Cardiac fibroblast (primary cell): ENCODE results near the gene SEMA4D.
A peak's percentile ranks its signal among the peaks of the same experiment; 100 is the strongest.

Source experiments
- DNase-seq, 2 donors: peaks; one replicate each; pipeline versions ENCODE4 v3.0.0 to v3.0.0-alpha.2; 2010; ENCODE audit warnings: low read depth in 2 of 2
- H3K4me3 ChIP-seq, 2 donors: replicated peaks in 1 of 2; 1 replicate in 1 of 2; 2 replicates in 1 of 2; pipeline ENCODE4 v1.5.1; 2011; ENCODE audit warnings: low read depth in 2 of 2, low read length in 2 of 2, mild to moderate bottlenecking in 2 of 2, moderate library complexity in 1 of 2
- CTCF ChIP-seq: IDR thresholded peaks from one replicate; pipeline ENCODE4 v1.5.1; 2011; ENCODE audit warnings: low read depth, mild to moderate bottlenecking, low read length, inconsistent platforms

The SEMA4D gene

DNA sequence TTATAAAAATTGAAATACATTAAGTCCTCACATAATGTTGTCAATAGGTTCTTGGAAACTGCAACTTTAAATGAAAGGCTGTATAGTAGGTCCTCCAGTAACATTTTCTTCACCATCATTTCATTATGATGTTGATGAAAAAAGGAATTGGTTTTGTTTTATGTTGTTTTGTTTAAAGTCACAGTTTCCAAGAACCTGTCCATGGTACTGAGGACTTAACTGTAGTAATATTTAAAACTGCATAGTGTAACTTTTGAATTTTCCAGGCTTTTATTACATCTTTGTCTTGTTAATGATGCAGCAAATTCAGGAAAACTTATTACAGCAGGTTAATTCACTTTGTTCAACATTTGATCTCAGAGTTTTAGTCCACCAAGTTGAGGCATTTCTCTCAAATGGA, 168.0 kb downstream of the SEMA4D start:
- DNase-seq, result no peak
- H3K4me3 ChIP-seq, result no peak overlapping the region
- TF ChIP-seq CTCF, result no peak

DNA sequence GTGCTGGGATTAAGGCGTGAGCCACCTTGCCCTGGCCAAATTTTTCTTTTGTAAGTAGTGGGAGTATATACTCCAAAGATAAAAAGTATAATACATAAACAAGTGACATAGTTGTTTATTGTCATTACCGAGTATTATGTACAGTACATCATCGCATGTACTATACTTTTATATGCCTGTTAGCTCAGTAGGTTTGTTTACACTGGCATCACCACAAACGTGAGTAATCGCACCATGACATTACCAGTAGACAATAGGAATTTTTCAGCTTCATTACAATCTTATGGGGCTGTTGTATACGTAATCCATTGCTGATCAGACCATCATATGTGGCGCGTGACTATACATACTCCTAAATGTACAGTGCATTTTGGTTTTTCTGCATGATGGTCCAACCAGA, 169.8 kb downstream of the SEMA4D start:
- H3K4me3 ChIP-seq, result no peak overlapping the region
- TF ChIP-seq CTCF, result no peak
- peak in 1 of 2 donors; percentile 30 for DNase-seq

DNA sequence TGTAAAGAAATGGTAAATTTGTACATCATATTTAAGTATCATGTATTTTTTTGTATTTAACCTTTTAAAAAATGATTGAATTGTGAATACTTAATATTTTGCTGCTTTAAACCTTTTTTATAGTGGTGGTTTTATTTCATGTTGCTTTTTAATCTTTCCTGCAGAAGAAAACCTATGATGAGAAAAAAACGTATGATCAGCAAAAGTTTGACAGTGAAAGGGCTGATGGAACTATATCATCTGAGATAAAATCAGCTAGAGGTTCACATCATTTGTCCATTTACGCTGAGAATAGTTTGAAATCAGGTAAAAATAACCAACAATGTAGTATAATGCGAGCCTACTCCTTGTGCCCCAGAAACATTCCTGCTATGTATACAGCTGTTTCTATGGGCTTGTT, 172.2 kb downstream of the SEMA4D start:
- DNase-seq, result no peak
- no peak for TF ChIP-seq CTCF
- H3K4me3 ChIP-seq, result no peak overlapping the region

DNA sequence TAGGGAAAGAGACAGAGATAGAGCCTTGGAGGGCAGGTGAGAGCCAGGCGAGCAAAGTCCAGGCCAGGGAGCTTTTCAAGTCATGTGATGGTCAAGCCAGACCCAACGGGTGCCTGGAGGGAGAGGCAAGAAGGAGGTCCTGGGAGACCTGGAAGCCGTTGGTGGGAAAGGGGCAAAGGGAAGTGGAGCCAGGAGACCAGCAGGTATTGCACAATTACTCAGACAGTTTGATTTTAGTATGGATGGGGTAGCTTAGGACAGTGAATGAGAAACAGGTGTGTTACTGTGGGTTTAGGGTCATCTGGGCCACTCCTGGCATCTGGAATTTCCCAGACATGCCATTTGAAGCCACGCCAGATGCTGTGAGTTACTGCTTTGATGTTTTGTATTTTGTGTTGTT, 174.5 kb downstream of the SEMA4D start:
- no peak overlapping the region for H3K4me3 ChIP-seq
- no peak for TF ChIP-seq CTCF
- DNase-seq, result no peak

- H3K4me3 ChIP-seq, result peak overlapping the region; percentile 59 to 70
- no peak for TF ChIP-seq CTCF
- no peak for DNase-seq
These were observed 178.7 kb downstream of the SEMA4D start for GRCh38 chr9:89319015-89319905.

DNA sequence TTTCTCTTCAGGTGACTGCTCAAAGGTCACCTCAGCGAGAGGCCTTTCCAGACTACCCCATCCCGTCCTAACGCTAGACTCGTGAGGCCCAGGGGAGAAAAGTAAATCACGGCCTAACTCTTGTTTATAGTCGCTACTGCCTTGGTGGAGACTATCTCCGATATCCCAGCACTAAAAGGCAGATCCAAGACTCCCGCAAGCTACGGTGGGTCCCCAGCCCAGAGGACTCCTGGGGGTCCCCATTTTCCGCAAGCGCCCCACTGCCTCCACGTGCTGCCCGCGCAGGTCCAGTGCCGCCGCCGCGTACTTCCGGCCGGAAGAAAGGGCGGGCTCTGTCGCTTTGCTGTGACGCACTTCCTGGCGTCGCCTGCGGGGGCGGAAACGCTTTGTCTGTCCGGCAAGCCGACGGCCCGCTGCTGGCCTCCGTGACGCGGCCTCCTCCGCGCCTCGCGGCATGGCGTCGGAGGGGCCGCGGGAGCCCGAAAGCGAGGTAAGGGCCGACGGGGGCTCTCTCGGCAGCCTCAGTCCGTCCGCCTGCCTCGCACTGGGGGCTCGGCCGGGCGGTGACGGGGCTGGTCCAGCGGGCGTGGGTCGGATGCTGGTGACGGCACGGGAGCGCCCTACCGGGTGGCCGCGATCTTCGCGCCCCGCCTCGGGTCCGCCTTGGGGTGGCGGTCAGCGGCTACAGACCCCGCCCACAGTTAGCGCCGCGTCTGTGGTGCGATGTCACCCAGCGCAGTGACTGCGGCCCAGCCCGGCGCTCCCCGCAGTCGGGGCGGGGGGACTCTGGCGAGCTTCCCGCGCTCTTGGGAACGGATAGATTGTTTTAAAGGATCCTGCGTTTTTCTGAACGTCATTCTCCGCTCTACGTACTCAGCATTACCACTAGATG, 179.5 kb downstream of the SEMA4D start, which contains the start of gene SECISBP2:
SECISBP2 (plus strand) TSS at position 378 of the 892 bp plus-strand sequence; CDS start at position 455, 77 bp downstream.
- H3K4me3 ChIP-seq, result peak within 1 kb of the TSS; percentile 59 to 70
- TF ChIP-seq CTCF, result peak; percentile 65
- DNase-seq, result peak; percentile 98 to 99
